ENCODE measurements around the gene ATP6V1G2.

The ATP6V1G2 gene

GRCh38 chr6:31579546-31580437, 33.4 kb upstream of the ATP6V1G2 start:
- peaks cover 55% of the 10 kb centered on the region for H3K4me1 Mint-ChIP-seq
- H3K27ac Mint-ChIP-seq: peak overlapping the region; percentile 98
- no peaks in the 10 kb centered on the region for H3K9me3 Mint-ChIP-seq
- peak in 1 of 2 donors; percentile 77 for DNase-seq (ENCODE audit: low spot score in 2 of 2)
- ATAC-seq: peak; percentile 24
- H3K36me3 Mint-ChIP-seq: peaks cover 71% of the 10 kb centered on the region
- H3K4me3 Mint-ChIP-seq: peak overlapping the region; percentile 97

DNA sequence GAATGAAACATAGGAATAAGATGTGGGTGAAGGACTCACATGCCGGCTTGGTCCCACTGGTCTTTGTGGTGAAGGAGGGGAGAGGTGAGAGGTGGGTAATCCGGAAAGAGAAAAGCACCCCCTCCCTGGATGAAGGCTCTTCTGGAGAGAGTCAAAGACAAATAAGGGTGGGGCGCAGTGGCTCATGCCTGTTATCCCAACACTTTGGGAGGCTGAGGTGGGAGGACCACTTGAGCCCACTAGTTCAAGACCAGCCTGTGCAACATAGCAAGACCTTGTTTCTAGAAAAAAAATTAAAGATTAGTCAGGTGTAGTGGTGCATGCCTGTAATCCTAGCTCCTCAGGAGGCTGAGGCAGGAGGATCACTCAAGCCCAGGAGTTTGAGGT, 32.7 kb upstream of the ATP6V1G2 start:
- peak in 1 of 2 donors; percentile 61 for DNase-seq (ENCODE audit: low spot score in 2 of 2)

DNA sequence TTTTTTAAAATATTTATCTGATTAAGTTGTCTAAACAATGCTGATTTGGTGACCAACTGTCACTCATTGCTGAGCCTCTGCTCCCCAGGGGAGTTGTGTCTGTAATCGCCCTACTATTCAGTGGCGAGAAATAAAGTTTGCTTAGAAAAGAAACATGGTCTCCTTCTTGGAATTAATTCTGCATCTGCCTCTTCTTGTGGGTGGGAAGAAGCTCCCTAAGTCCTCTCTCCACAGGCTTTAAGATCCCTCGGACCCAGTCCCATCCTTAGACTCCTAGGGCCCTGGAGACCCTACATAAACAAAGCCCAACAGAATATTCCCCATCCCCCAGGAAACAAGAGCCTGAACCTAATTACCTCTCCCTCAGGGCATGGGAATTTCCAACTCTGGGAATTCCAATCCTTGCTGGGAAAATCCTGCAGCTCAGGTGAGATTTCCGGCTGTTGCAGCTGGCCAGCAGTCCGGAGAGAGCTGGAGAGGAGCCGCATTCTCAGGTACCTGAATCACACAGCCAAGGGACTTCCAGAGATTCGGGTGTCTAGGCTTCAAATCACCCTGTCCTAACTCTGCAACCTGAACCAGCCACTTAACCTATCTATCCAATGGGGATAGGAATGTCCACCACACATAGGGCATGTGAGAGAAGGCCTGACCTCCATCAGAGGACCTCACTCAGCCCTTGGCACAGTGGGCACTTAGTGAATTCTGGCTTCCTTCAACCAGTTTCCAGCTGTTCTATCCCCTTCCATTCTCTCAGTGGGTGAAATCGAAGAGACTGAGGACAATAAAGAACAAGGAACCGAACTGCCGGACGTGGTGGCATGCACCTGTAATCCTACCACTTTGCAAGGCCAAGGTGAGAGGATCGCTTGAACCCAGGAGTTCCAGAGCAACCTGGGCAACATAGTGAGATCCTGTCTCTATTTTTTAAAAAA, 32.0 kb upstream of the ATP6V1G2 start:
- peaks cover 69% of the 10 kb centered on the region for H3K4me1 Mint-ChIP-seq
- H3K27ac Mint-ChIP-seq: peak overlapping the region; percentile 98
- H3K4me3 Mint-ChIP-seq: peak overlapping the region; percentile 97
- ATAC-seq: no peak
- H3K36me3 Mint-ChIP-seq: peaks cover 85% of the 10 kb centered on the region
- DNase-seq (ENCODE audit: low spot score in 2 of 2): peak in 1 of 2 donors; percentile 54
- no peaks in the 10 kb centered on the region for H3K9me3 Mint-ChIP-seq

More for the DNA sequence above, 32.7 kb upstream of the ATP6V1G2 start:
- H3K4me3 Mint-ChIP-seq: peak overlapping the region; percentile 97
- peaks cover 78% of the 10 kb centered on the region for H3K36me3 Mint-ChIP-seq
- peaks cover 62% of the 10 kb centered on the region for H3K4me1 Mint-ChIP-seq
- H3K9me3 Mint-ChIP-seq: no peaks in the 10 kb centered on the region
- ATAC-seq: no peak
- H3K27ac Mint-ChIP-seq: peak overlapping the region; percentile 98

- Mint-ChIP-seq H3K9me3 (no peaks in the 10 kb centered on the region), H3K27ac (peak overlapping the region; percentile 98), H3K4me3 (peak overlapping the region; percentile 97), H3K4me1 (peaks cover 71% of the 10 kb centered on the region), H3K36me3 (peaks cover 93% of the 10 kb centered on the region)
- ATAC-seq: no peak
- no peak for DNase-seq (ENCODE audit: low spot score in 2 of 2)
These were observed 31.2 kb upstream of the ATP6V1G2 start for GRCh38 chr6:31577579-31577966.

- ATAC-seq: peak; percentile 2
- no peaks in the 10 kb centered on the region for H3K9me3 Mint-ChIP-seq
These were observed 30.6 kb upstream of the ATP6V1G2 start for GRCh38 chr6:31576897-31577578.

GRCh38 chr6:31575952-31576685, 29.7 kb upstream of the ATP6V1G2 start:
- DNase-seq (ENCODE audit: low spot score in 2 of 2) (peak in 1 of 2 donors; percentile 58), ATAC-seq (no peak)
- Mint-ChIP-seq H3K4me1 (peaks cover 73% of the 10 kb centered on the region), H3K36me3 (peaks cover 95% of the 10 kb centered on the region), H3K9me3 (no peaks in the 10 kb centered on the region), H3K27ac (peak overlapping the region; percentile 98), H3K4me3 (peak overlapping the region; percentile 97)

More at GRCh38 chr6:31576897-31577578, 30.6 kb upstream of the ATP6V1G2 start:
- H3K4me1 Mint-ChIP-seq: peaks cover 71% of the 10 kb centered on the region
- peak in 1 of 2 donors; percentile 83 for DNase-seq (ENCODE audit: low spot score in 2 of 2)
- peak overlapping the region; percentile 98 for H3K27ac Mint-ChIP-seq
- H3K4me3 Mint-ChIP-seq: peak overlapping the region; percentile 97
- H3K36me3 Mint-ChIP-seq: peaks cover 99% of the 10 kb centered on the region

- H3K9me3 Mint-ChIP-seq: no peaks in the 10 kb centered on the region
- peak; percentile 75 to 93 for DNase-seq (ENCODE audit: low spot score in 2 of 2)
- H3K4me1 Mint-ChIP-seq: peaks cover 72% of the 10 kb centered on the region
- peaks cover 88% of the 10 kb centered on the region for H3K36me3 Mint-ChIP-seq
- peak within 1 kb of the TSS; percentile 97 for H3K4me3 Mint-ChIP-seq
- H3K27ac Mint-ChIP-seq: peak within 1 kb of the TSS; percentile 98
- ATAC-seq: peak; percentile 46
These were observed 29.0 kb upstream of the ATP6V1G2 start, which contains the start of gene TNF for GRCh38 chr6:31575335-31575901. Gene TNF, plus strand, starts transcription at chr6:31575565. Its CDS starts 177 bp downstream, at chr6:31575742.

GRCh38 chr6:31574106-31575061, 28.0 kb upstream of the ATP6V1G2 start:
- peak in 1 of 2 donors; percentile 78 for DNase-seq (ENCODE audit: low spot score in 2 of 2)
- H3K36me3 Mint-ChIP-seq: peaks cover 78% of the 10 kb centered on the region

GRCh38 chr6:31573239-31574105, 27.1 kb upstream of the ATP6V1G2 start:
- H3K4me3 Mint-ChIP-seq: peak overlapping the region; percentile 97
- peaks cover 72% of the 10 kb centered on the region for H3K4me1 Mint-ChIP-seq
- DNase-seq (ENCODE audit: low spot score in 2 of 2) (no peak), ATAC-seq (no peak)
- no peaks in the 10 kb centered on the region for H3K9me3 Mint-ChIP-seq
- peaks cover 69% of the 10 kb centered on the region for H3K36me3 Mint-ChIP-seq
- H3K27ac Mint-ChIP-seq: peak overlapping the region; percentile 98

More at GRCh38 chr6:31574106-31575061, 28.0 kb upstream of the ATP6V1G2 start:
- peak; percentile 2 for ATAC-seq
- Mint-ChIP-seq H3K9me3 (no peaks in the 10 kb centered on the region), H3K4me1 (peaks cover 72% of the 10 kb centered on the region), H3K4me3 (peak overlapping the region; percentile 97), H3K27ac (peak overlapping the region; percentile 98)

- peak; percentile 70 for ATAC-seq
- H3K4me1 Mint-ChIP-seq: peaks cover 79% of the 10 kb centered on the region
- H3K36me3 Mint-ChIP-seq: peaks cover 65% of the 10 kb centered on the region
- peak within 1 kb of the TSS; percentile 98 for H3K27ac Mint-ChIP-seq
- peak within 1 kb of the TSS; percentile 97 for H3K4me3 Mint-ChIP-seq
- no peaks in the 10 kb centered on the region for H3K9me3 Mint-ChIP-seq
- DNase-seq (ENCODE audit: low spot score in 2 of 2): peak; percentile 69 to 94
These were observed 25.9 kb upstream of the ATP6V1G2 start, which contains the start of gene LTA for GRCh38 chr6:31572041-31572911. Gene LTA, plus strand, starts transcription at chr6:31572289. Its CDS starts 454 bp downstream, at chr6:31572743.

GRCh38 chr6:31569861-31570536, 23.6 kb upstream of the ATP6V1G2 start:
- Mint-ChIP-seq H3K4me3 (peak overlapping the region; percentile 97), H3K36me3 (peaks cover 44% of the 10 kb centered on the region), H3K4me1 (peaks cover 87% of the 10 kb centered on the region), H3K9me3 (no peaks in the 10 kb centered on the region), H3K27ac (peak overlapping the region; percentile 98)
- ATAC-seq: no peak
- DNase-seq (ENCODE audit: low spot score in 2 of 2): no peak

Data from stimulated activated effector memory CD8-positive, alpha-beta T cell treated with anti-CD3 and anti-CD28 coated beads, Interleukin-12 subunit alpha, Interleukin-12 subunit beta, amount 100 ng/mL, for 72 hours (primary cell).